Measurements from ENCODE around the gene LYSMD2. TPM values are rescaled to one million over a fixed set of nuclear protein-coding genes. Genes with fewer than 3 reads are reported as not detected.

LYSMD2 gene
- total RNA-seq, 1 donor from 2014 or later: 14.5 TPM

DNA sequence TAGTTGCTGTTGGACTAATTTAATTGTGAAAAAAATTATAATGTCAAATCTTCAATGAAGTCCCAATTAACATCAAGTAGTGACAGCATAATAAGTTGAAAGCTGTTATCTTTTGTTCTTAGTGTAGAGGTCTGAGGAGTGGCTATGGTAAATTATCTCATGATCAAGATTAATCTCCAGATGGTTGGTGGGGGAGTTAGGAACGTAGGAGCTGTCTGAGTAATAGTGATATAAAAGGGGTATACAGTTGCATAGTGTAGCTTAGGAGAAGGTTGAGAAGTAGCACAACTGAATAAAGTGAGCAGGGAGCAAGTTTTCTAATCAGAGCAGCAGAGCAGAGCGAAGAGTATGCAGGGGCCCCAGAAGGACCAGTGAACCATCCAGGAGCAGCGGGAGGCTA is 33.4 kb upstream of the LYSMD2 start:
- TF ChIP-seq, protein P1, sequence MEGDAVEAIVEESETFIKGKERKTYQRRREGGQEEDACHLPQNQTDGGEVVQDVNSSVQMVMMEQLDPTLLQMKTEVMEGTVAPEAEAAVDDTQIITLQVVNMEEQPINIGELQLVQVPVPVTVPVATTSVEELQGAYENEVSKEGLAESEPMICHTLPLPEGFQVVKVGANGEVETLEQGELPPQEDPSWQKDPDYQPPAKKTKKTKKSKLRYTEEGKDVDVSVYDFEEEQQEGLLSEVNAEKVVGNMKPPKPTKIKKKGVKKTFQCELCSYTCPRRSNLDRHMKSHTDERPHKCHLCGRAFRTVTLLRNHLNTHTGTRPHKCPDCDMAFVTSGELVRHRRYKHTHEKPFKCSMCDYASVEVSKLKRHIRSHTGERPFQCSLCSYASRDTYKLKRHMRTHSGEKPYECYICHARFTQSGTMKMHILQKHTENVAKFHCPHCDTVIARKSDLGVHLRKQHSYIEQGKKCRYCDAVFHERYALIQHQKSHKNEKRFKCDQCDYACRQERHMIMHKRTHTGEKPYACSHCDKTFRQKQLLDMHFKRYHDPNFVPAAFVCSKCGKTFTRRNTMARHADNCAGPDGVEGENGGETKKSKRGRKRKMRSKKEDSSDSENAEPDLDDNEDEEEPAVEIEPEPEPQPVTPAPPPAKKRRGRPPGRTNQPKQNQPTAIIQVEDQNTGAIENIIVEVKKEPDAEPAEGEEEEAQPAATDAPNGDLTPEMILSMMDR (IDR thresholded peaks at IDR 0.05; ENCODE audit: unreplicated experiment): no peak
- Mint-ChIP-seq H3K4me1 (ENCODE audit: unreplicated experiment) (peaks cover 76% of the 10 kb centered on the region), H3K27ac (ENCODE audit: unreplicated experiment) (peak overlapping the region; percentile 94), H3K4me3 (ENCODE audit: unreplicated experiment) (peak overlapping the region; percentile 51), H3K36me3 (ENCODE audit: low read depth, unreplicated experiment) (peaks cover 51% of the 10 kb centered on the region), H3K9me3 (ENCODE audit: unreplicated experiment) (no peaks in the 10 kb centered on the region), H3K27me3 (ENCODE audit: unreplicated experiment) (peaks cover 2% of the 10 kb centered on the region)
- no peak for DNase-seq (ENCODE audit: low spot score)

DNA sequence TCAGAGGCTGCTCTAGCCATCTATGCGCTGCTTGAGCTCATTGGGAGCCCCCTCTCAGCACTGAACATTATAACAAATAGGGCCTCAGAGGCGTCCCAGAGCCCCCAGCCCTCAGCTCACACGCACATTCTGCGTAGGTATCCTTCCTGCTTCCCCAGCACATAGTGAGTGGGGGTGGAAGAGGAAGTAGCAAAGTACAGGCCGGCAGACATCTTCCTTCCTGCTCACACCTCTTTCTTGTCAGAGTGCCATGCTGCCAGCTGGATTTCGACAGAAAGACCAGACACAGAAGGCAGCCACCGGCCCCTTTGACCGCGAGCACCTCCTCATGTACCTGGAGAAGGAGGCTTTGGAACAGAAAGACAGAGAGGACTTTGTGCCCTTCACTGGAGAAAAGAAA is 30.6 kb upstream of the LYSMD2 start:
- TF ChIP-seq, protein P1 (IDR thresholded peaks at IDR 0.05; ENCODE audit: unreplicated experiment): no peak
- Mint-ChIP-seq H3K9me3 (ENCODE audit: unreplicated experiment) (no peaks in the 10 kb centered on the region), H3K36me3 (ENCODE audit: low read depth, unreplicated experiment) (peaks cover 43% of the 10 kb centered on the region), H3K27me3 (ENCODE audit: unreplicated experiment) (peaks cover 4% of the 10 kb centered on the region), H3K4me1 (ENCODE audit: unreplicated experiment) (peaks cover 72% of the 10 kb centered on the region), H3K4me3 (ENCODE audit: unreplicated experiment) (peak overlapping the region; percentile 89), H3K27ac (ENCODE audit: unreplicated experiment) (peak overlapping the region; percentile 95)
- peak; percentile 22 for DNase-seq (ENCODE audit: low spot score)

DNA sequence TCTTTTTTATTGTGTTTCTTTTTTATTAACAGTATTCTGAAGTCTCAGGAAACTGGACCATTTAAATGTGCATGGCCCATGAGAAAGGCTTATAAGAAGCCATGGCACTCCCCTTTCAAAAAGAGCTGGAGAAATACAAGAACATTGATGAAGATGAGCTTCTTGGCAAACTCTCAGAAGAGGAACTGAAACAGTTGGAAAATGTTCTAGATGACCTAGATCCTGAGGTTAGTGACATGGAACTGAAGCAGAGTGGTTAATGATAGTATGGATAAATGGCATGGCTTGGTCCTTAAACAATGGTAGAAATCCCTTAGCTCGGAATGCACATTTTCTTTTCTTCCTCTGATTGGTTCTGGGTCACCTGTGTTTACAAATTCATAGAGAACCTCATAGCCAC is 28.9 kb upstream of the LYSMD2 start:
- H3K9me3 Mint-ChIP-seq (ENCODE audit: unreplicated experiment): no peaks in the 10 kb centered on the region
- peaks cover 4% of the 10 kb centered on the region for H3K27me3 Mint-ChIP-seq (ENCODE audit: unreplicated experiment)
- peaks cover 55% of the 10 kb centered on the region for H3K4me1 Mint-ChIP-seq (ENCODE audit: unreplicated experiment)
- TF ChIP-seq, protein P1 (IDR thresholded peaks at IDR 0.05; ENCODE audit: unreplicated experiment): no peak
- peaks cover 29% of the 10 kb centered on the region for H3K36me3 Mint-ChIP-seq (ENCODE audit: low read depth, unreplicated experiment)
- H3K4me3 Mint-ChIP-seq (ENCODE audit: unreplicated experiment): no peak overlapping the region
- DNase-seq (ENCODE audit: low spot score): no peak
- H3K27ac Mint-ChIP-seq (ENCODE audit: unreplicated experiment): peak overlapping the region; percentile 45

DNA sequence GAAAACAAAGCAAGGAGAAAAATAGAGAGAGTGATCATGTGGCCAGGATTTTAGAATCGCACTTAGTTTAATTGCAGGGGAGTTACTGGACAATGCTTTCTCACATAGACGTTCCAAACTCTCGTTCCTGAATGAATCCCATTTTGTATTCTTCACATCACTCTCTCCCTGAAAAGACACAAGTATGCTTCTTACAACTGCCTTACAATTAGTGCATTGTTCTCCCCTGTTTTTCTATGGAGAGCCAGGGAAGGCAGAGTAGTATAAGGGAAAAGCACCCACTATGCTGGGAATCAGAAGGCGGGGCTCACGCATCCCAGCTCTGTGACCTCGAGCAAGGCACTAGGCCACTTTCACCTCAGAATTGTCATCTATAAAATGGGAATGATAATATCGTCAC is 28.3 kb upstream of the LYSMD2 start:
- TF ChIP-seq, protein P1 (IDR thresholded peaks at IDR 0.05; ENCODE audit: unreplicated experiment): no peak
- peak overlapping the region; percentile 69 for H3K27ac Mint-ChIP-seq (ENCODE audit: unreplicated experiment)

DNA sequence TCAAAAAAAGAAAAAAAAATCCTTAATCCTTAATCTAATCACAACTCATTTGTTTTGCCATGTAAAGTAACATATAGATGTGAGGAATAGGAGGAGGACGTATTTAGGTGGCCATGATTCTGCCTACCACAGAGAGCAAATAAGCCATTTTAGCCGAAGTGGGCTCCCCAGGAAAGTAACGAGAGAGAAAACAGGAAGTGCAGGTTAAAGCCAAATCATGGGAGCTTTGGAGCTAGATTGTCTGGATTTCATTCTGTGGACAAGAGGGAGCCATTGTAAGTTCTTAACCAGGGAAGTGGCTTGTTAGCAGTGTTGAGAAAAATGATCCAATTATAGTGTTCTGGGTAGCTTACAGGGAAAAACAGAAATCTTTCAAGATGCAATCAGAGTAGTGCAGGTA is 23.4 kb upstream of the LYSMD2 start:
- no peaks in the 10 kb centered on the region for H3K9me3 Mint-ChIP-seq (ENCODE audit: unreplicated experiment)
- TF ChIP-seq, protein P1 (IDR thresholded peaks at IDR 0.05; ENCODE audit: unreplicated experiment): no peak
- H3K4me1 Mint-ChIP-seq (ENCODE audit: unreplicated experiment): peaks cover 48% of the 10 kb centered on the region
- H3K27me3 Mint-ChIP-seq (ENCODE audit: unreplicated experiment): peaks cover 2% of the 10 kb centered on the region
- H3K4me3 Mint-ChIP-seq (ENCODE audit: unreplicated experiment): no peak overlapping the region
- H3K36me3 Mint-ChIP-seq (ENCODE audit: low read depth, unreplicated experiment): peaks cover 25% of the 10 kb centered on the region
- H3K27ac Mint-ChIP-seq (ENCODE audit: unreplicated experiment): peak overlapping the region; percentile 53
- no peak for DNase-seq (ENCODE audit: low spot score)

More for the DNA sequence above, 28.3 kb upstream of the LYSMD2 start:
- Mint-ChIP-seq H3K36me3 (ENCODE audit: low read depth, unreplicated experiment) (peaks cover 26% of the 10 kb centered on the region), H3K27me3 (ENCODE audit: unreplicated experiment) (peaks cover 2% of the 10 kb centered on the region), H3K9me3 (ENCODE audit: unreplicated experiment) (no peaks in the 10 kb centered on the region), H3K4me3 (ENCODE audit: unreplicated experiment) (peak overlapping the region; percentile 7), H3K4me1 (ENCODE audit: unreplicated experiment) (peaks cover 53% of the 10 kb centered on the region)
- DNase-seq (ENCODE audit: low spot score): no peak
